GM23248 (cell line): ENCODE results near the gene GNAS.

Experiments
- EZH2 ChIP-seq: fragments of 200-600 bp; sonication (generic); IDR thresholded peaks from 2 replicates; pipeline ENCODE4 v1.6.1; 2018; ENCODE audit warnings: antibody characterized with exemption, mild to moderate bottlenecking; ENCODE audit not compliant: insufficient read depth, poor library complexity, severe bottlenecking
- EZH2phosphoT487 ChIP-seq: fragments of 200-600 bp; sonication (generic); IDR thresholded peaks from 2 replicates; pipeline ENCODE4 v1.6.1; 2018; ENCODE audit warnings: antibody characterized with exemption, moderate library complexity, mild to moderate bottlenecking, low read depth; ENCODE audit not compliant: insufficient read depth

DNA sequence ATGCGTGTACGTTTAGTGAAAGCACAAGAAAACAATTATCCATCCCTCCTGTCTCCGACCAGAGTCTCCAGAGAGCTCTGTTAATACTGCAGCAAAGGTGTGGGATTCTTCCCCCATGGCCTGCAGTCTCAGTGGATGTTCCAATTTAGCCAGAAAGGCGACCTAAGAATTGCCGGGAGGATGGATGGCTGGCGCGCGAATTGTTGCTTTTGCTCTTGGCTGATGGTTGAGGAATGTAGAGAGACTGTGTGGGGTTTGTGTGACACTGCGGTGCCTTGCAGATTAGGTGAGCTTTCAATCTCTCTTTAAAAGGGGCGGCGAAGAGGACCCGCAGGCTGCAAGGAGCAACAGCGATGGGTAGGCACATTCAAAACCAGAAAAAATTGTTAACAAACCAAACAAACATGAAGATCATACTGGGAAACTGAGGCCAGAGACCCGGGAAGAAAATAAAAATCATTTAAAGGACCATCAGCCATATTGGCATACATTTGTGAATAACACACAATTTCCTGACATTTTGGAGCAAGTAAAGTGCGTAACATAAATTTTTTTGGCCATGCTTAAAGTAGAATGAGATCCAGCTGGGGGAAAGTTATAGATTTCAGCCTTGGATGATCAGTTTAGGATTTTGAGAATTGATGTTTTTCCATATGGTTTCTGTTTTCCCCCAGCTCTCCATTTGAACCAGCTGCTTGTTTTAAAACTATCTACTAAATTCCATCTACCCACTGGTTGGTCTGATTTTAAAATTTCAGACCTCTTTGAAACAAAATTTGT is 46.3 kb downstream of the GNAS start:
- TF ChIP-seq EZH2 (no peak), EZH2phosphoT487 (no peak)
